ENCODE results near the gene WWTR1.

Gene WWTR1

DNA sequence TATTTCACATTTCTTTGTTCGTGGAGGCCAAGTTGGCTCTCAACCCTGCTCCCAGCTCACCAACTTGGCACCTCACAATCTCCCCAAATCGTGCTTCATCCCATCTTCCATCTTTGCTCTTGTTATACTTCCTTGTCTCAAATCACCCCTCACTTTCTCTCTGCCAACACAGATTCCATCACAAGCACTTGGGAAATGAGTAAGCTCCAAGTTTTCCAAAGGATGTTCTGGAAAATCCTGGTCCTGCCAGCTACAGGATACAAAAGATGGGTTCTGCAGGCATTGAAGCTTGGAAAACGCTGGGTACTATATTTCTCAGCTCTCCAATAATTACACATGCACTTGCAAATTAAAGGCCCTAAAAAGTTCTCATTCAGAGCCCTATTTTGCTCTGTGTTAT, 187.4 kb downstream of the WWTR1 start:
- DNase-seq (ENCODE audit: low read depth), result no peak

DNA sequence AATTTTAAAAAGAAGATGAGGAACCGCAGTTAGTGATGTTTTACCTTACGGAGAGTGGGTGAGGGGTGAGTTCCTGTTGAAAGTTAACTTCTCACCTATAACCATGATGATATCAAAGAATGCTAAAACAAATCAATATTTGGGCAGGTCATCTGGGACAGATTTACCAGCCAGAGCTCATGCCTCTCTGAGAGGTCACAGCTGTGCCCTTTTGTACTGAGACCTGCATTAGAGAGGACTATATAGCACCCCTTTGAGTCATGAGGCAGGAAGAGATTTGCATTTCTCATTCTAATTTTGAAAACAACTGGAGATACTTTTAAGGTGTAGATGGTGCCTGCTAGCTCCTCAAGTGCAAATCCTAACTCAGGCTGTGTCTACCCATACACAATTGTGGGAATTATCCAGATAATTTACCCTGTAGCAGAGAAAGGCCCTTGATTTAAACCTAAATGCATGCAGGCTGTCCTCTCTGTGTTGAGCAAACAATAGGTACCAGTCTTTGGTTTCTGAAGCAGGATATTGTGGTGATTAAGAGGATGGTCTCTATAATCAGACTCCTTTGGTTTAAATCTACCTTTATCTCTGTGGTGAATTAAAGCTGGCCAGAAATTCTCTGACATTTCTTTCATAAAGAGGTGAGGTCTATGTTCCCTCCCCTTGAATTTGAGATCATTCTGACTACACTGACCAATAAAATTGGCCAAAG, 189.2 kb downstream of the WWTR1 start:
- no peak for DNase-seq (ENCODE audit: low read depth)

Measured in stimulated activated CD8-positive, alpha-beta memory T cell treated with anti-CD3 and anti-CD28 coated beads, Interleukin-7, amount 100 ng/mL, for 24 hours (primary cell).